Measurements from ENCODE around the gene APBA1.

- no peak for TF ChIP-seq JUND (IDR thresholded peaks at IDR 0.05)
- TF ChIP-seq POLR2AphosphoS5 (IDR thresholded peaks at IDR 0.05; ENCODE audit: low read depth, low read length): no peak
- TF ChIP-seq, protein P1, sequence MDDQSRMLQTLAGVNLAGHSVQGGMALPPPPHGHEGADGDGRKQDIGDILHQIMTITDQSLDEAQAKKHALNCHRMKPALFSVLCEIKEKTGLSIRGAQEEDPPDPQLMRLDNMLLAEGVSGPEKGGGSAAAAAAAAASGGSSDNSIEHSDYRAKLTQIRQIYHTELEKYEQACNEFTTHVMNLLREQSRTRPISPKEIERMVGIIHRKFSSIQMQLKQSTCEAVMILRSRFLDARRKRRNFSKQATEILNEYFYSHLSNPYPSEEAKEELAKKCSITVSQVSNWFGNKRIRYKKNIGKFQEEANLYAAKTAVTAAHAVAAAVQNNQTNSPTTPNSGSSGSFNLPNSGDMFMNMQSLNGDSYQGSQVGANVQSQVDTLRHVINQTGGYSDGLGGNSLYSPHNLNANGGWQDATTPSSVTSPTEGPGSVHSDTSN (IDR thresholded peaks at IDR 0.05): no peak
- TF ChIP-seq MXI1 (IDR thresholded peaks at IDR 0.05; ENCODE audit: low read depth, low read length): no peak
- TF ChIP-seq CHD2 (IDR thresholded peaks at IDR 0.05; ENCODE audit: low read length, partially characterized antibody): no peak
- TF ChIP-seq, protein P2, sequence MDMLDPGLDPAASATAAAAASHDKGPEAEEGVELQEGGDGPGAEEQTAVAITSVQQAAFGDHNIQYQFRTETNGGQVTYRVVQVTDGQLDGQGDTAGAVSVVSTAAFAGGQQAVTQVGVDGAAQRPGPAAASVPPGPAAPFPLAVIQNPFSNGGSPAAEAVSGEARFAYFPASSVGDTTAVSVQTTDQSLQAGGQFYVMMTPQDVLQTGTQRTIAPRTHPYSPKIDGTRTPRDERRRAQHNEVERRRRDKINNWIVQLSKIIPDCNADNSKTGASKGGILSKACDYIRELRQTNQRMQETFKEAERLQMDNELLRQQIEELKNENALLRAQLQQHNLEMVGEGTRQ (IDR thresholded peaks at IDR 0.05; ENCODE audit: borderline replicate concordance, low read depth, low read length): no peak
- TF ChIP-seq NRF1 (IDR thresholded peaks at IDR 0.05; ENCODE audit: low read depth, low read length): no peak
These were observed 78.9 kb downstream of the APBA1 start for GRCh38 chr9:69593301-69593700.
